OCI-LY7 (cell line): ENCODE results near the gene DARS1.

Source experiments
- EZH2phosphoT487 ChIP-seq: fragments of 200-600 bp; sonication (generic); IDR thresholded peaks from 2 replicates; pipeline ENCODE4 v1.6.1; 2018; ENCODE audit warnings: low read depth, borderline replicate concordance, mild to moderate bottlenecking, mixed run types, antibody characterized with exemption, low read length, moderate library complexity, mixed read lengths
- TF ChIP-seq, protein P1 (sequence below): fragments of 200-600 bp; sonication (generic); conservative IDR thresholded peaks from 2 replicates; pipeline ENCODE4 v1.5.1; 2014; ENCODE audit warnings: mild to moderate bottlenecking, antibody characterized with exemption, low read length, moderate library complexity, mixed read lengths

- TF ChIP-seq, protein P1, sequence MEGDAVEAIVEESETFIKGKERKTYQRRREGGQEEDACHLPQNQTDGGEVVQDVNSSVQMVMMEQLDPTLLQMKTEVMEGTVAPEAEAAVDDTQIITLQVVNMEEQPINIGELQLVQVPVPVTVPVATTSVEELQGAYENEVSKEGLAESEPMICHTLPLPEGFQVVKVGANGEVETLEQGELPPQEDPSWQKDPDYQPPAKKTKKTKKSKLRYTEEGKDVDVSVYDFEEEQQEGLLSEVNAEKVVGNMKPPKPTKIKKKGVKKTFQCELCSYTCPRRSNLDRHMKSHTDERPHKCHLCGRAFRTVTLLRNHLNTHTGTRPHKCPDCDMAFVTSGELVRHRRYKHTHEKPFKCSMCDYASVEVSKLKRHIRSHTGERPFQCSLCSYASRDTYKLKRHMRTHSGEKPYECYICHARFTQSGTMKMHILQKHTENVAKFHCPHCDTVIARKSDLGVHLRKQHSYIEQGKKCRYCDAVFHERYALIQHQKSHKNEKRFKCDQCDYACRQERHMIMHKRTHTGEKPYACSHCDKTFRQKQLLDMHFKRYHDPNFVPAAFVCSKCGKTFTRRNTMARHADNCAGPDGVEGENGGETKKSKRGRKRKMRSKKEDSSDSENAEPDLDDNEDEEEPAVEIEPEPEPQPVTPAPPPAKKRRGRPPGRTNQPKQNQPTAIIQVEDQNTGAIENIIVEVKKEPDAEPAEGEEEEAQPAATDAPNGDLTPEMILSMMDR: no peak
- no peak for TF ChIP-seq EZH2phosphoT487
Observed at GRCh38 chr2:135987441-135987840, 2.0 kb upstream of the DARS1 start.
